ENCODE measurements around the gene ZNHIT6.
"Not testable (repeated sequence)": the region's sequence is repeated elsewhere in the genome, so short reads cannot be mapped to it uniquely, and the experiment has no call there.

The ZNHIT6 gene

DNA sequence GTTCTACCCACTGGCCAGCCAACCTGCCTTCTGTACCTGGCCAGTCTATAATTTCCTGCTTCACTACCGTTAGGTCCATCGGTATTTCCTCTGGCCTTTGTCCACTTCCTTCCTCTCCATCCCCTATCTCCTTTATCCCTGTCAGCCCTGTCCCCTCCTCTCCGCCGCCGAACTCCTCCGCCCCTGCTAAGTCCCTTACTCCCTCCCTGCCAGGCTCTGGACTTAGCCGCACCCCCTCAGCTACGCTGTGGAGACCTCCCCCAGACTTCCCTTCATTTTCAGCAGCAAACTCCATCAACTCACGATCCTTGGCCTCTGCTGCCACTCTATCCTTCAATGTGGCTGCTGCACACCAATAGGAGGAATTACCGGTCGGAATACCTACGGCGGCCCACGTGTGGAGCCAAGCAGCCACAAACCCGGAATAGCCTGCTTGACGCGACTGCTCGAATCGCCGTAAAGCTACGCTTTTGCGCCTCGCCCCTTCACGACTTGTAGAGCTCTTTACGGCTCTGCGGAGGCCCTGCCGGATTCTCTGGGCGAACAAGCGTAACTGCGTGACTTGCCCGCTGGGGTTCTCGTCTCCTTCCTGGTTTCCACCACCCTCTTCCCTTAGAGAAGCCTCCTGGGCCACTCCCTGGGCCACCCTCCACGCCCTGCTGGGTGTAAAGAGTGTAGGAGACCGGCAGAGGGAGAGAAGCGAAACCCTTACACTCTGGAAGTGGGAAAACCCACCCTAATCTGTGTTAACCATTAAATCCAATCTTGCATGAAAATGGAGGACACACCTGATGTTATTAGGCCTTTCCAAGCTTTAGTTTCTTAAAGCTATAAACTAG, at the start of gene ZNHIT6:
TSS of gene ZNHIT6 (minus strand) at position 444 of the 839 bp plus-strand sequence. CDS start at position 295, 149 bp downstream.
- peak; percentile 62 to 65 for DNase-seq (ENCODE audit: extremely low read depth in 1 of 2, low read depth in 1 of 2)

DNA sequence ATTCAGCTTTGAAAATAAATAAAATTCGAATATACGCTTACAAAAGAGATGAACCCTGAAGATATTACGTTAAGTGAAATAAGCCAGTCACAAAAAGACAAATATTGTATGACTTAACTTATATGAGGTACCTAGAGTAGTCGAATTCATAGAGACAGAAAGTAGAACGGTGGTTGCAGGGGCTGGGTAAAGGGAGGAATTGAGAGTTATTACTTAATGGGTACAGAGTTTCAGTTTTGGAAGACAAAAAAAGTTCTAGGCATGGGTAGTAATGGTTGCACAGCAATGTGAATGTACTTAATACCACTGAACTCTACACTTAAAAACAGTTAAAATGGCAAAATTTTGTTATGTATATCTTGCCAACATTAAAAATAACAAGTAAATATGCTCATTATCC, 48.6 kb upstream of the ZNHIT6 start:
- no peak for DNase-seq (ENCODE audit: extremely low read depth in 1 of 2, low read depth in 1 of 2)

GRCh38 chr1:85748120-85748519, 39.9 kb upstream of the ZNHIT6 start:
- no peak for DNase-seq (ENCODE audit: extremely low read depth in 1 of 2, low read depth in 1 of 2)

DNA sequence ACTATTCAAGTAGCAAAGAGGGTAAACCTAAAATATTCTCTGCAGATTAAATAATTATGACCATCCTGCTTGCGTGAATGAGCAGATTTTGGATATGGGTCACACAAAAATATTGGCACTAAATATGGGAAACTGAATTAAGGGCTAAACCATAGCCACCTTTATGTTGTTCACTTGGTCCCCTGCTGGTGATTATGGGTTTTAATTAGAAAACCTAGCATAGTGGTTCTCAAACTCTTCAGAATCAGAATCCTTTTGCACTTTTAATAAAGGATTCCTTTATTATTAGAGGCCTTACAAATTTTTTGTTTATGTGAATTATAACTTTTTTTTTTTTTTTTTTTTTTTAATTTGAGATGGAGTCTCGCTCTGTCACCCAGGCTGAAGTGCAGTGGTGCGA, 38.5 kb upstream of the ZNHIT6 start:
- DNase-seq (ENCODE audit: extremely low read depth in 1 of 2, low read depth in 1 of 2) = no peak

DNA sequence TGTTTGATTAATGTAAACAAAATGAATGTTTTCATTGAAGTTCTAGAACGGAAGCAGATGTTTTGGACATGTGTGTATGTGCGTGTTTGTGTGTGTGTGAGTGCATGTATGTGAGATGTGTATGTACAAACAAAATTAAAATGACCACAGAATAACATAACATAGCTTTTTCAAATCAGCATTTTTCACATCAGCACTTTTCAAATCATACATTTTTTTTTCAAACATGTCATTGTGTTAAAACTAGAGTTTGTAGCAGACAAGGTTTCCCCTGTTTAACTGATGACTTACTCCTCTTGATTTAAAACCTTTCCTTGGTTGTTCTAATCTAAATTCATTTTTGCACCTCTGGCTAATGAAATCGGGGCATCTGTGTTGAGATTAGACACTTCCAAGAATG, 35.6 kb upstream of the ZNHIT6 start:
- DNase-seq (ENCODE audit: extremely low read depth in 1 of 2, low read depth in 1 of 2) = no peak

- DNase-seq (ENCODE audit: extremely low read depth in 1 of 2, low read depth in 1 of 2) = no peak
Measured at GRCh38 chr1:85734931-85735330, 26.7 kb upstream of the ZNHIT6 start.

- no peak for DNase-seq (ENCODE audit: extremely low read depth in 1 of 2, low read depth in 1 of 2)
Measured at GRCh38 chr1:85718678-85719340, 10.6 kb upstream of the ZNHIT6 start.

GRCh38 chr1:85714418-85715114, 6.3 kb upstream of the ZNHIT6 start:
- DNase-seq (ENCODE audit: extremely low read depth in 1 of 2, low read depth in 1 of 2) = not testable (repeated sequence)

DNA sequence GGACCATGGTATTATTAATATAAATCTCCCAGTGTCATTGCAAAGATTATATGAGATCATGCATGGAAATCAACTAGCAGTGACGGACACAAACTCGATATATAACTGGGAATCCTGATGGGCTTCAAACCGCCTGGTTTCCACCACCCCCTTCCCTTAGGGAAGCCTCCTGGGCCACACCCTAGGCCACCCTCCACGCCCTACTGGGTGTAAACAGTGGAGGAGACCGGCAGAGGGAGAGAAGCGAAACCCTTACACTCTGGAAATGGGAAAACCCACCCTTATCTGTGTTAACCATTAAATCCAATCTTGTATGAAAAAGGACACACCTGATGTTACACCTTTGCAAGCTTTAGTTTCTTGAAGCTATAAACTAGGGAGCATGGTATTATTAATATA, 595 bp upstream of the ZNHIT6 start:
- DNase-seq (ENCODE audit: extremely low read depth in 1 of 2, low read depth in 1 of 2) = no peak

DNA sequence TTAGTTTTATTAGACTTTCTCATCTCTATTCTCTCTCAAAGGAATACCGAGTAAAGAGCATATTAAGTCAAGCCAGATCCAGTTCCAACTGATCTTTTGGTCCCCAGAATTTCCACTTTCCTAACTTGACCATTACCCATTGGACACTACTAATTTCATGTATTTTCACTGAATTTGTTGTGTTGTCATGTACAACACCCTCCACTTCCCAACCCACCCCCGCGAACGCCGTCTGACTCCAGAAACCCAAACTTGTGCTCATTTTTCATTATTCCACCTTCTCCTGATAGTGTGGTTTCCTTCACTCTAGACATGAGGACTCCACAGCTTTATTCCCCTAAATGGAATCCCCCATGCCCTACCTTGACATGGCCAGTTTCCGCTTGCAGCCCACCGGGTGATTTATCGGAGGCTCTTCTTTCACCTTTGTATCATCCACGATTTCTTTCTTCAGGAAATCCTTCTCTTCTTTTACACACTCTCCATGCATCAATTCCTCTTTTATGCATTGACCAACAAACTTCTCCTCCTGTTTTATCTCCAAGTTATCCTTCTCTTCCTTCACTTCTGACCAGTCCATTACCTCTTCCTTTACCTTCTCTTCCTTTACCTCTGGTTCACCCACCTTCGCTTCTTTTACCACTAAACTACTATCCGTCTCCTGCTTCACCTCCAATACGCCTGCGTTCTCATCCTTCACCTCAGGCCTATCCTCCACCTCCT, 805 bp downstream of the ZNHIT6 start:
- DNase-seq (ENCODE audit: extremely low read depth in 1 of 2, low read depth in 1 of 2) = no peak

- DNase-seq (ENCODE audit: extremely low read depth in 1 of 2, low read depth in 1 of 2) = no peak
Measured at GRCh38 chr1:85705940-85706339, 2.3 kb downstream of the ZNHIT6 start.

- no peak for DNase-seq (ENCODE audit: extremely low read depth in 1 of 2, low read depth in 1 of 2)
Measured at GRCh38 chr1:85700422-85700821, 7.8 kb downstream of the ZNHIT6 start.

- no peak for DNase-seq (ENCODE audit: extremely low read depth in 1 of 2, low read depth in 1 of 2)
Measured at GRCh38 chr1:85697895-85698294, 10.3 kb downstream of the ZNHIT6 start.

DNA sequence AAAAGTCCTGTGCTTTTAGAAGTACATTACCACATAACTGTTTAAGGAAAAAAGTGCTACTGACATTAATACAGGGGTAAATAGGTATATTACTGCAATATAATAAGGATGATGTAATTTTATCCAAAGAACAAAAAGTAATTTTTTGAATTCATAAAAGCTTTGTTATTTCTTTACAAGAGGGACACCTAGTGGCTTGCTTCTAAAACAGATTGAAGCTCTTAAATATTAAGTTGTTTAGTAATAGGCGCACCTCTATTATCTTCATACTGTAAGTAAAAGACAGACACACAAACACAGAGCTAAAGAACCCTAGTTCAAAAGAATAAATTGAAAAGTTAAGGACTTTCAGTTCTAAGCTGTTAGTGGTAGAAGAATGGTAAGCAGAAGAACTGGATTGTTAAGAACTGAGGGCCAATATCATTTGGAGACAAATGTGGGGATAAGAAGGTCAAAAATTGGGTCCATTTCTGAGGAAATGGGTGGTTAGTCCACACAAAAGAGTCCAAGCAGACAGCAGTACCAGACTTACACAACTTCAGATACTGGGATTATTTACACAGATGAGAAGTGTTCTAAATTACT, 15.4 kb downstream of the ZNHIT6 start:
- DNase-seq (ENCODE audit: extremely low read depth in 1 of 2, low read depth in 1 of 2) = no peak

DNA sequence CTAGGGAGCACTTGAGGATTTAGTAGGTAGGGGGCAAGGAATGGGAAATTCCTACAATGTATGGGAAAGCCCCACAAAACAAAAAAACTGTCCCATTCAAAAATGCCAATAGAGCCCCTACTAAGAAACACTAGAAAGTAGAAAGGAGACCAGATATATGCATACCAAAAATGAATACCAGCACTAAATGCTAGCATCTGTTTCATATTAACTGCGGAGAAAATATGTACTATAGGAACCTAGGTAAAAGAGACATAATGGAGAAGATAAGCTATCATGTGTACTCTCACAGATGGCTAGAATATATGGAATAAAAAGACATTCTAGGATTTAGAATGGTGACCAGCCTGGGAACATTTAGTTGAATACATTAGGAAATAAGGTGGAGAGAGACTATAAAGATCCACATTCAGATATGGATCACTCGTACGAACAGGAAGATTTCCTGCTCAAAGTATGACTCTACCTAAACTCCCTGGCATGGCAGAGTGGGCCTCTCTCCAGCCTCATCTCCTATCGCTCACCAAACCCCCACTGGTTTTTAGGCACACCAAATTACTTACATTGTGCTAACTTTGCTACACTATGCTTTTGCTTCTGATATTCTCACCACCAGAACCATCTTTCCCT, 18.3 kb downstream of the ZNHIT6 start:
- no peak for DNase-seq (ENCODE audit: extremely low read depth in 1 of 2, low read depth in 1 of 2)

DNA sequence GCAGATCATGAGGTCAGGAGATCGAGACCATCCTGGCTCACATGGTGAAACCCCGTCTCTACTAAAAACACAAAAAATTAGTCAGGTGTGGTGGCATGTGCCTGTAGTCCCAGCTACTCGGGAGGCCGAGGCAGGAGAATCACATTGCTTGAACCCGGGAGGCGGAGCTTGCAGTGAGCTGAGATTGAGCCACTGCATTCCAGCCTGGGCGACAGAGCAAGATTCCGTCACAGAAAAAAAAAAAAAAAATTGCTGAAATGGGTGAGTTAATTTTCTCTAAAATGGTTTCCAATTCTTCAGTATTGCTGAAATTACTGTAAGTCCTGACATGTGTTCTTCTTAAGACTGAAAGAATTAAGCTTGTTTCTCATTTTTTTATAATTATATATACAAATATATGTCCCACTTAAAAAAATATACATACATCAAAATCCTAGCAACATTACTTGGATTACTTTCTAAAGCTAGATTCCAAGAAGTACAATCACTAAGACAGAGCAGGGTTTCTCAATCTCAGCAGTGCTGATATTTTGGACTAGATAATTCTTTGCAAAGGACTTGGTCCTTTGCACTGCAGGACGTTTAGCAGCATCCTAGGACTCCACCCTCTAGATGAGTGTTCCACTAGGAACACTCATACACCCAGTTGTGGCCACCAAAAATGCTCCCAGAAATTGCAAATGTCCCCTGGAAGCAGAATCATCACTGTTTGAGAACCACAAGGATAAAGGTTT, 24.8 kb downstream of the ZNHIT6 start:
- DNase-seq (ENCODE audit: extremely low read depth in 1 of 2, low read depth in 1 of 2) = no peak

DNA sequence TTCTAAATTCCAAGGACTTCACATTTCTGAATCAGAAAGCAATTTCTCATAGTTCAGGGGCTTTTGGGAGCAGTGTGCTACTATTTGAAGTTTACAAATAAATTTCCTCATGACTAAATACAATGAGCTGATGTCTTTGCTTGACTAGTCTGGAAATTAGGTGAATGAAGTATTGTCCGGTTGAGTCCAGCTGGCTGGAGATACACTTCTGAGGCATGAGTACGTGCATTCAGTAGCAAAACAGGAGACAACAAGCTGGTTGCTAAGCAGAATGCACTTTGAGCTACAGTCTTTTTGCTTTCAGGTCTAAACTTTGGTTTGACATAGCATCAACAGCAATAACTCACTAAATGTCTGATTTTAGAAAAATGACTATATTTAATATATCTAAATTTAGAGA, 27.1 kb downstream of the ZNHIT6 start:
- no peak for DNase-seq (ENCODE audit: extremely low read depth in 1 of 2, low read depth in 1 of 2)

- no peak for DNase-seq (ENCODE audit: extremely low read depth in 1 of 2, low read depth in 1 of 2)
Measured at GRCh38 chr1:85678193-85678592, 30.0 kb downstream of the ZNHIT6 start.

- DNase-seq (ENCODE audit: extremely low read depth in 1 of 2, low read depth in 1 of 2) = no peak
Measured at GRCh38 chr1:85677656-85678055, 30.6 kb downstream of the ZNHIT6 start.
